GM12878 (cell line): ENCODE results near the gene STAT3. TPM values are rescaled to one million over a fixed set of nuclear protein-coding genes. Genes with fewer than 3 reads are reported as not detected.

Experiments used
- ASH2L ChIP-seq: fragments of 300-600, 200-600 bp; sonication (generic); IDR thresholded peaks from 2 replicates; pipeline ENCODE4 v1.6.1; 2017; ENCODE audit warnings: low read depth, mild to moderate bottlenecking, borderline replicate concordance
- ATF7 ChIP-seq: fragments of 450-650 bp; IDR thresholded peaks from 2 replicates; pipeline ENCODE4 v1.6.1; 2016; ENCODE audit warnings: low read depth, mild to moderate bottlenecking
- CBFB ChIP-seq: IDR thresholded peaks from 2 replicates; pipeline ENCODE4 v1.6.1; 2016; ENCODE audit warnings: antibody characterized with exemption, low read depth
- CBX3 ChIP-seq: fragments of 200-600 bp; sonication (generic); IDR thresholded peaks from 2 replicates; pipeline ENCODE4 v1.6.1; 2016; ENCODE audit warnings: low read depth, borderline replicate concordance
- CBX5 ChIP-seq: sonication (generic); IDR thresholded peaks from 2 replicates; pipeline ENCODE4 v1.6.1; 2016; ENCODE audit warnings: low read depth, moderate library complexity, mild to moderate bottlenecking, inconsistent platforms
- CREM ChIP-seq: IDR thresholded peaks from 2 replicates; pipeline ENCODE4 v1.6.1; 2014; ENCODE audit warnings: antibody characterized with exemption, low read depth
- EP300 ChIP-seq, 2 experiments: fragments of 150-350 bp in 1 of 2; IDR thresholded peaks; 2 replicates each; pipeline ENCODE4 v1.6.1; 2011 to 2012; ENCODE audit warnings: low read depth in 2 of 2, low read length in 2 of 2, borderline replicate concordance in 1 of 2, improper control_type of control experiment in 1 of 2, inconsistent platforms in 1 of 2; ENCODE audit not compliant: control insufficient read depth in 1 of 2
- ETV6 ChIP-seq, 2 experiments: fragments of 450-650 bp in 1 of 2; IDR thresholded peaks in 1 of 2; conservative IDR thresholded peaks in 1 of 2; 2 replicates each; pipeline ENCODE4 v1.6.1; 2014; ENCODE audit warnings: antibody characterized with exemption in 1 of 2, borderline replicate concordance in 1 of 2, low read depth in 1 of 2, mild to moderate bottlenecking in 1 of 2, moderate library complexity in 1 of 2
- FOS ChIP-seq: IDR thresholded peaks from 3 replicates; pipeline ENCODE4 v1.6.1; 2011; ENCODE audit warnings: borderline replicate concordance; ENCODE audit not compliant: insufficient read length; ENCODE audit errors: extremely low read depth
- GATAD2B ChIP-seq: fragments of 450-650 bp; conservative IDR thresholded peaks from 2 replicates; pipeline ENCODE4 v1.6.1; 2017; ENCODE audit warnings: low read depth, mild to moderate bottlenecking, moderate library complexity
- HDAC6 ChIP-seq: fragments of 200-600 bp; sonication (generic); IDR thresholded peaks from one replicate; pipeline ENCODE4 v1.8.0; 2017; ENCODE audit warnings: antibody characterized with exemption; ENCODE audit not compliant: unreplicated experiment
- KLF5 ChIP-seq: fragments of 450-650 bp; IDR thresholded peaks from 2 replicates; pipeline ENCODE4 v1.6.1; 2014; ENCODE audit warnings: mild to moderate bottlenecking; ENCODE audit not compliant: partially characterized antibody
- LARP7 ChIP-seq: fragments of 450-650 bp; IDR thresholded peaks from 2 replicates; pipeline ENCODE4 v1.6.1; 2017; ENCODE audit warnings: mild to moderate bottlenecking
- MXI1 ChIP-seq: fragments of 150-350 bp; IDR thresholded peaks from 2 replicates; pipeline ENCODE4 v1.6.1; 2011; ENCODE audit warnings: low read depth, mild to moderate bottlenecking, inconsistent platforms, low read length, improper control_type of control experiment
- POLR2AphosphoS5 ChIP-seq: IDR thresholded peaks from 2 replicates; pipeline ENCODE4 v1.6.1; 2011; ENCODE audit warnings: mild to moderate bottlenecking, low read length, inconsistent platforms
- RAD51 ChIP-seq: fragments of 450-650 bp; IDR thresholded peaks from 2 replicates; pipeline ENCODE4 v1.6.1; 2016; ENCODE audit warnings: moderate library complexity, mild to moderate bottlenecking, inconsistent platforms
- RUNX3 ChIP-seq: IDR thresholded peaks from 2 replicates; pipeline ENCODE4 v1.6.1; 2012; ENCODE audit warnings: low read length, inconsistent platforms
- STAT3 ChIP-seq: IDR thresholded peaks from 2 replicates; pipeline ENCODE4 v1.6.1; 2011; ENCODE audit warnings: low read depth, low read length, improper control_type of control experiment
- TAF1 ChIP-seq: IDR thresholded peaks from 2 replicates; pipeline ENCODE4 v1.6.1; 2011; ENCODE audit warnings: mild to moderate bottlenecking, low read depth, low read length, borderline replicate concordance
- TCF3 ChIP-seq: IDR thresholded peaks from 2 replicates; pipeline ENCODE4 v1.6.1; 2012; ENCODE audit warnings: low read depth, mild to moderate bottlenecking, low read length, borderline replicate concordance; ENCODE audit not compliant: insufficient read depth
- TCF7 ChIP-seq: IDR thresholded peaks from 2 replicates; pipeline ENCODE4 v1.6.1; 2014; ENCODE audit warnings: antibody characterized with exemption, borderline replicate concordance
- YBX1 ChIP-seq: fragments of 450-650 bp; IDR thresholded peaks from 2 replicates; pipeline ENCODE4 v1.6.1; 2016; ENCODE audit warnings: antibody characterized with exemption
- ZNF207 ChIP-seq: fragments of 450-650 bp; IDR thresholded peaks from 2 replicates; pipeline ENCODE4 v1.6.1; 2014; ENCODE audit warnings: antibody characterized with exemption, mild to moderate bottlenecking, borderline replicate concordance
- ZNF217 ChIP-seq: fragments of 450-650 bp; IDR thresholded peaks from 2 replicates; pipeline ENCODE4 v1.6.1; 2017; ENCODE audit warnings: antibody characterized with exemption, mild to moderate bottlenecking
- polyA plus RNA-seq, 11 experiments: library from polyadenylated mRNA; depleted of rRNA in 4 of 11; unstranded in 6 of 11; stranded (reverse) in 5 of 11; fragments of >200 nt; fragmentation: Nextera tagmentation in 4 of 11; fragmentation: Illumina TruSeq in 1 of 11; extraction: Ambion mirVana in 4 of 11; extraction: Trizol in 1 of 11; gene quantifications; 1 replicate in 1 of 11; 2 replicates in 10 of 11; pipeline versions ENCODE4 v1.2.1 to v1.2.3, GENCODE V29; 2011 to 2016; ENCODE audit warnings: inconsistent platforms in 2 of 11, missing spikeins in 2 of 11, low read depth in 1 of 11
- total RNA-seq, 4 experiments: library from RNA; depleted of rRNA in 3 of 4; stranded (reverse); fragments of >200 nt in 3 of 4; fragmentation: Illumina TruSeq in 1 of 4; extraction: Trizol in 1 of 4; gene quantifications; 2 replicates each; pipeline versions ENCODE4 v1.2.1 to v1.2.3, GENCODE V29; 2013 to 2021
- TF ChIP-seq, protein P1 (sequence below): IDR thresholded peaks from 2 replicates; pipeline ENCODE4 v1.6.1; 2011; ENCODE audit warnings: borderline replicate concordance, low read depth, mild to moderate bottlenecking, moderate library complexity, mixed read lengths, low read length; ENCODE audit not compliant: insufficient read depth; ENCODE audit errors: extremely low read length
- TF ChIP-seq, protein P2 (sequence below): IDR thresholded peaks from 2 replicates; pipeline ENCODE4 v1.6.1; 2012; ENCODE audit warnings: low read depth, low read length, improper control_type of control experiment
- TF ChIP-seq, protein P3 (sequence below): IDR thresholded peaks from 2 replicates; pipeline ENCODE4 v1.6.1; 2011; ENCODE audit warnings: low read depth, mild to moderate bottlenecking, low read length, moderate library complexity, borderline replicate concordance; ENCODE audit errors: extremely low read depth
- TF ChIP-seq, protein P4 (sequence below): IDR thresholded peaks from 2 replicates; pipeline ENCODE4 v1.6.1; 2011; ENCODE audit warnings: low read depth, low read length, improper control_type of control experiment, borderline replicate concordance

Gene STAT3
- total and polyA plus RNA-seq, 10 of the 15 experiments (the other 5 are each of a cell fraction or from before 2014, with no cell fraction given), result 18.4 to 96.4 (median 60.9) TPM

GRCh38 chr17:42287977-42288802, 100.1 kb downstream of the STAT3 start, which contains the start of gene STAT5A (continued):
- TF ChIP-seq ETV6 (conservative IDR thresholded peaks at IDR 0.05 in 1 of 2, IDR thresholded peaks at IDR 0.05 in 1 of 2; ENCODE audit: borderline replicate concordance in 1 of 2, low read depth in 1 of 2) (no peak), MXI1 (peak; percentile 55; the same call in 1 of the 2 replicates), TCF7 (no peak), CREM (0 out of 2 replicates have a peak, but pooled peaks have one; percentile 13), KLF5 (no peak), ASH2L (peak; percentile 48; the same call in 1 of the 2 replicates), RAD51 (no peak), YBX1 (no peak), ZNF217 (peak; percentile 71; the same call in 1 of the 2 replicates), LARP7 (peak; percentile 77), STAT3 (no peak), ZNF207 (peak; percentile 41; the same call in 1 of the 2 replicates), RUNX3 (peak; percentile 34), FOS (no peak), TCF3 (0 out of 2 replicates have a peak, but pooled peaks have one; percentile 21), CBX5 (no peak), CBFB (no peak), CBX3 (no peak), POLR2AphosphoS5 (peak; percentile 61), GATAD2B (peak; percentile 75), ATF7 (no peak), TAF1 (peak; percentile 42; the same call in 1 of the 2 replicates), EP300 (IDR thresholded peaks at IDR 0.05; ENCODE audit: borderline replicate concordance in 1 of 2, control insufficient read depth in 1 of 2, low read depth in 2 of 2, low read length in 2 of 2) (no peak), HDAC6 (peak; percentile 25)
- TF ChIP-seq, protein P1, sequence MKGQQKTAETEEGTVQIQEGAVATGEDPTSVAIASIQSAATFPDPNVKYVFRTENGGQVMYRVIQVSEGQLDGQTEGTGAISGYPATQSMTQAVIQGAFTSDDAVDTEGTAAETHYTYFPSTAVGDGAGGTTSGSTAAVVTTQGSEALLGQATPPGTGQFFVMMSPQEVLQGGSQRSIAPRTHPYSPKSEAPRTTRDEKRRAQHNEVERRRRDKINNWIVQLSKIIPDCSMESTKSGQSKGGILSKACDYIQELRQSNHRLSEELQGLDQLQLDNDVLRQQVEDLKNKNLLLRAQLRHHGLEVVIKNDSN, result peak; percentile 69
- TF ChIP-seq, protein P2, sequence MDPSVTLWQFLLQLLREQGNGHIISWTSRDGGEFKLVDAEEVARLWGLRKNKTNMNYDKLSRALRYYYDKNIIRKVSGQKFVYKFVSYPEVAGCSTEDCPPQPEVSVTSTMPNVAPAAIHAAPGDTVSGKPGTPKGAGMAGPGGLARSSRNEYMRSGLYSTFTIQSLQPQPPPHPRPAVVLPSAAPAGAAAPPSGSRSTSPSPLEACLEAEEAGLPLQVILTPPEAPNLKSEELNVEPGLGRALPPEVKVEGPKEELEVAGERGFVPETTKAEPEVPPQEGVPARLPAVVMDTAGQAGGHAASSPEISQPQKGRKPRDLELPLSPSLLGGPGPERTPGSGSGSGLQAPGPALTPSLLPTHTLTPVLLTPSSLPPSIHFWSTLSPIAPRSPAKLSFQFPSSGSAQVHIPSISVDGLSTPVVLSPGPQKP, result no peak
- TF ChIP-seq, protein P3, sequence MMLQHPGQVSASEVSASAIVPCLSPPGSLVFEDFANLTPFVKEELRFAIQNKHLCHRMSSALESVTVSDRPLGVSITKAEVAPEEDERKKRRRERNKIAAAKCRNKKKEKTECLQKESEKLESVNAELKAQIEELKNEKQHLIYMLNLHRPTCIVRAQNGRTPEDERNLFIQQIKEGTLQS, result no peak
- TF ChIP-seq, protein P4, sequence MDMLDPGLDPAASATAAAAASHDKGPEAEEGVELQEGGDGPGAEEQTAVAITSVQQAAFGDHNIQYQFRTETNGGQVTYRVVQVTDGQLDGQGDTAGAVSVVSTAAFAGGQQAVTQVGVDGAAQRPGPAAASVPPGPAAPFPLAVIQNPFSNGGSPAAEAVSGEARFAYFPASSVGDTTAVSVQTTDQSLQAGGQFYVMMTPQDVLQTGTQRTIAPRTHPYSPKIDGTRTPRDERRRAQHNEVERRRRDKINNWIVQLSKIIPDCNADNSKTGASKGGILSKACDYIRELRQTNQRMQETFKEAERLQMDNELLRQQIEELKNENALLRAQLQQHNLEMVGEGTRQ, result peak; percentile 46
